IgD-negative memory B cell (primary cell): ENCODE data around the gene COL27A1. TPM values are rescaled to one million over a fixed set of nuclear protein-coding genes. Genes with fewer than 3 reads are reported as not detected.

Experiments
- H3K27ac Mint-ChIP-seq, 3 donors: one replicate each; pipeline ENCODE4 v1.8.0; 2020 to 2022; ENCODE audit warnings: mild to moderate bottlenecking in 3 of 3, mixed read lengths in 3 of 3, moderate library complexity in 1 of 3
- H3K27me3 Mint-ChIP-seq: one replicate; pipeline ENCODE4 v1.8.0; 2021; ENCODE audit warnings: mixed read lengths
- H3K36me3 Mint-ChIP-seq: one replicate; pipeline ENCODE4 v1.8.0; 2020; ENCODE audit warnings: mild to moderate bottlenecking, mixed read lengths
- H3K4me1 Mint-ChIP-seq, 3 donors: one replicate each; pipeline ENCODE4 v1.8.0; 2020 to 2022; ENCODE audit warnings: mixed read lengths in 3 of 3, mild to moderate bottlenecking in 1 of 3
- H3K4me3 Mint-ChIP-seq, 4 donors: one replicate each; pipeline ENCODE4 v1.8.0; 2020 to 2022; ENCODE audit warnings: mild to moderate bottlenecking in 4 of 4, mixed read lengths in 4 of 4, moderate library complexity in 3 of 4
- H3K9me3 Mint-ChIP-seq, 3 donors: one replicate each; pipeline ENCODE4 v1.8.0; 2020 to 2021; ENCODE audit warnings: mixed read lengths in 3 of 3, mild to moderate bottlenecking in 1 of 3
- polyA plus RNA-seq: library from polyadenylated mRNA; unstranded; fragments of 300-500 nt; fragmentation: Illumina TruSeq; gene quantifications from one replicate; pipeline ENCODE4 v1.2.3, GENCODE V29; 2021

COL27A1 gene
- polyA plus RNA-seq, 1 donor from 2014 or later = not detected

GRCh38 chr9:114351932-114352331, 196.6 kb downstream of the COL27A1 start:
- no peak overlapping the region for H3K4me3 Mint-ChIP-seq
- H3K4me1 Mint-ChIP-seq = peaks cover 22 to 35% (median 27%) of the 10 kb centered on the region in 3 donors
- peaks cover 1% of the 10 kb centered on the region for H3K27me3 Mint-ChIP-seq
- peak overlapping the region in 2 of 3 donors; percentile 12 to 59 for H3K27ac Mint-ChIP-seq
- H3K9me3 Mint-ChIP-seq = no peaks in the 10 kb centered on the region
- H3K36me3 Mint-ChIP-seq = peaks cover 4% of the 10 kb centered on the region

- H3K27me3 Mint-ChIP-seq = peaks cover 1% of the 10 kb centered on the region
- no peak overlapping the region for H3K27ac Mint-ChIP-seq
- H3K4me1 Mint-ChIP-seq = peaks cover 8 to 13% (median 11%) of the 10 kb centered on the region in 3 donors
- peaks cover 5% of the 10 kb centered on the region for H3K36me3 Mint-ChIP-seq
- no peak overlapping the region for H3K4me3 Mint-ChIP-seq
- H3K9me3 Mint-ChIP-seq = no peaks in the 10 kb centered on the region
These were observed 200.5 kb downstream of the COL27A1 start for GRCh38 chr9:114355821-114356220.

- no peaks in the 10 kb centered on the region for H3K9me3 Mint-ChIP-seq
- no peak overlapping the region for H3K4me3 Mint-ChIP-seq
- H3K4me1 Mint-ChIP-seq = peaks cover 8 to 16% (median 11%) of the 10 kb centered on the region in 3 donors
- peaks cover 1% of the 10 kb centered on the region for H3K27me3 Mint-ChIP-seq
- H3K27ac Mint-ChIP-seq = no peak overlapping the region
- peaks cover 5% of the 10 kb centered on the region for H3K36me3 Mint-ChIP-seq
These were observed 201.5 kb downstream of the COL27A1 start for GRCh38 chr9:114356792-114357191.

- Mint-ChIP-seq H3K36me3 (peaks cover 5% of the 10 kb centered on the region), H3K4me1 (peaks cover 6 to 13% (median 8%) of the 10 kb centered on the region in 3 donors), H3K4me3 (no peak overlapping the region)
These were observed 202.0 kb downstream of the COL27A1 start for GRCh38 chr9:114357360-114357759.

GRCh38 chr9:114357911-114358328, 202.6 kb downstream of the COL27A1 start:
- H3K27ac Mint-ChIP-seq = peak overlapping the region in 2 of 3 donors; percentile 82 to 89
- H3K36me3 Mint-ChIP-seq = peaks cover 5% of the 10 kb centered on the region
- H3K9me3 Mint-ChIP-seq = no peaks in the 10 kb centered on the region
- no peak overlapping the region for H3K4me3 Mint-ChIP-seq
- H3K27me3 Mint-ChIP-seq = peaks cover 1% of the 10 kb centered on the region
- peaks cover 8 to 13% (median 11%) of the 10 kb centered on the region in 3 donors for H3K4me1 Mint-ChIP-seq

More at GRCh38 chr9:114357360-114357759, 202.0 kb downstream of the COL27A1 start:
- peak overlapping the region in 1 of 3 donors; percentile 71 for H3K27ac Mint-ChIP-seq
- no peaks in the 10 kb centered on the region for H3K9me3 Mint-ChIP-seq
- peaks cover 1% of the 10 kb centered on the region for H3K27me3 Mint-ChIP-seq

- Mint-ChIP-seq H3K9me3 (peaks cover 0 to 2% (median 0%) of the 10 kb centered on the region in 3 donors), H3K27ac (peak overlapping the region in 1 of 3 donors; percentile 76), H3K36me3 (peaks cover 15% of the 10 kb centered on the region), H3K4me3 (peak overlapping the region in 1 of 4 donors; percentile 64), H3K27me3 (peaks cover 1% of the 10 kb centered on the region), H3K4me1 (peaks cover 27 to 31% (median 29%) of the 10 kb centered on the region in 3 donors)
These were observed 204.5 kb downstream of the COL27A1 start for GRCh38 chr9:114359801-114360200.

- H3K27ac Mint-ChIP-seq = peak overlapping the region; percentile 76 to 97 (median 83)
- no peak overlapping the region for H3K4me3 Mint-ChIP-seq
- H3K27me3 Mint-ChIP-seq = no peaks in the 10 kb centered on the region
- peaks cover 34 to 44% (median 34%) of the 10 kb centered on the region in 3 donors for H3K4me1 Mint-ChIP-seq
- peaks cover 15% of the 10 kb centered on the region for H3K36me3 Mint-ChIP-seq
- H3K9me3 Mint-ChIP-seq = peaks cover 0 to 4% (median 0%) of the 10 kb centered on the region in 3 donors
These were observed 206.2 kb downstream of the COL27A1 start for GRCh38 chr9:114361542-114361941.

Other genes with a start within 250 kb of the COL27A1 start
- not detected for gene AMBP, start 77.2 kb upstream of the COL27A1 start, polyA plus RNA-seq
- not detected for gene KIF12, start 56.2 kb upstream of the COL27A1 start, polyA plus RNA-seq
- gene ORM1, start 167.6 kb downstream of the COL27A1 start, polyA plus RNA-seq = not detected
- gene ORM2, start 174.3 kb downstream of the COL27A1 start, polyA plus RNA-seq = not detected
- 25.4 TPM for gene AKNA, start 232.4 kb downstream of the COL27A1 start, polyA plus RNA-seq